HL-60 (cell line): Measurements from ENCODE around the gene ACVRL1.

ENCODE experiments used
- DNase-seq, 2 experiments: peaks; one replicate each; pipeline ENCODE4 v3.0.0-alpha.2; 2010 to 2020; ENCODE audit warnings: low read depth in 1 of 2, low spot score in 1 of 2
- H3K27ac ChIP-seq: fragments of 250-450 bp; sonication (Bioruptor Pico); replicated peaks from 2 replicates; pipeline ENCODE4 v1.5.1; 2020; ENCODE audit warnings: mild to moderate bottlenecking, moderate library complexity
- H3K27me3 ChIP-seq: fragments of 250-450 bp; sonication (Bioruptor Pico); 2 replicates; pipeline ENCODE4 v1.5.1; 2021; ENCODE audit warnings: mild to moderate bottlenecking, moderate library complexity; ENCODE audit not compliant: insufficient read depth, poor library complexity, severe bottlenecking
- H3K4me3 ChIP-seq: replicated peaks from 2 replicates; pipeline ENCODE4 v1.5.1; 2011; ENCODE audit warnings: mild to moderate bottlenecking, control low read depth, low read length; ENCODE audit not compliant: insufficient read depth
- CTCF ChIP-seq: IDR thresholded peaks from one replicate; pipeline ENCODE4 v1.5.1; 2011; ENCODE audit warnings: low read length, control low read depth, inconsistent platforms; ENCODE audit not compliant: insufficient read depth
- GABPA ChIP-seq: IDR thresholded peaks from 2 replicates; pipeline ENCODE4 v1.6.1; 2012; ENCODE audit warnings: low read depth
- POLR2AphosphoS5 ChIP-seq: IDR thresholded peaks from 2 replicates; pipeline ENCODE4 v1.6.1; 2012; ENCODE audit warnings: low read depth
- REST ChIP-seq: IDR thresholded peaks from 2 replicates; pipeline ENCODE4 v1.6.1; 2012; ENCODE audit warnings: low read depth; ENCODE audit not compliant: insufficient replicate concordance
- SPI1 ChIP-seq: IDR thresholded peaks from 2 replicates; pipeline ENCODE4 v1.6.1; 2012; ENCODE audit warnings: low read depth, mild to moderate bottlenecking, borderline replicate concordance

Gene ACVRL1

GRCh38 chr12:51938726-51939125 is 31.4 kb downstream of the ACVRL1 start:
- DNase-seq: no peak
- Histone ChIP-seq H3K4me3 (no peak overlapping the region), H3K27me3 (no peaks in the 10 kb centered on the region), H3K27ac (no peak overlapping the region)
- TF ChIP-seq REST (no peak), SPI1 (no peak), CTCF (no peak), POLR2AphosphoS5 (no peak), GABPA (no peak)

GRCh38 chr12:51941011-51941581 is 33.8 kb downstream of the ACVRL1 start:
- TF ChIP-seq REST: no peak
- no peak for TF ChIP-seq CTCF
- TF ChIP-seq GABPA: no peak
- TF ChIP-seq POLR2AphosphoS5: no peak
- no peak for TF ChIP-seq SPI1
- no peak overlapping the region for H3K27ac ChIP-seq
- no peak for DNase-seq
- no peaks in the 10 kb centered on the region for H3K27me3 ChIP-seq
- H3K4me3 ChIP-seq: no peak overlapping the region

GRCh38 chr12:51941604-51942003 is 34.3 kb downstream of the ACVRL1 start:
- no peak for TF ChIP-seq REST
- TF ChIP-seq GABPA: no peak
- TF ChIP-seq SPI1: no peak
- no peak for TF ChIP-seq CTCF
- TF ChIP-seq POLR2AphosphoS5: no peak
- Histone ChIP-seq H3K4me3 (no peak overlapping the region), H3K27ac (no peak overlapping the region), H3K27me3 (no peaks in the 10 kb centered on the region)
- DNase-seq: no peak
